Spleen (tissue), 11 donors: ENCODE data around the gene PODXL2. TPM values are rescaled to one million over a fixed set of nuclear protein-coding genes. Genes with fewer than 3 reads are reported as not detected.

Experiments used
- DNase-seq: peaks from one replicate; pipeline ENCODE4 v3.0.0-alpha.2; 2020
- H3K27ac ChIP-seq, 8 donors: fragments of 200-600 bp; sonication (generic) in 7 of 8; 1 replicate in 4 of 8; 2 replicates in 4 of 8; pipeline versions ENCODE4 v1.5.0 to v1.8.0; 2016 to 2021; ENCODE audit warnings: inconsistent platforms in 4 of 8, mild to moderate bottlenecking in 4 of 8, moderate library complexity in 1 of 8
- H3K27me3 ChIP-seq, 7 donors: fragments of 200-600 bp; sonication (generic) in 6 of 7; replicated peaks in 1 of 7; 1 replicate in 4 of 7; 2 replicates in 3 of 7; pipeline versions ENCODE4 v1.5.0 to v1.8.0; 2016 to 2021; ENCODE audit warnings: inconsistent platforms in 3 of 7, mild to moderate bottlenecking in 1 of 7
- H3K36me3 ChIP-seq, 6 donors: fragments of 200-600 bp; sonication (generic) in 5 of 6; 1 replicate in 4 of 6; 2 replicates in 2 of 6; pipeline versions ENCODE4 v1.5.0 to v1.8.0; 2016 to 2021; ENCODE audit warnings: inconsistent platforms in 2 of 6
- H3K4me1 ChIP-seq, 6 donors: fragments of 200-600 bp; sonication (generic) in 5 of 6; 1 replicate in 3 of 6; 2 replicates in 3 of 6; pipeline versions ENCODE4 v1.5.0 to v1.8.0; 2016 to 2021; ENCODE audit warnings: inconsistent platforms in 3 of 6
- H3K4me3 ChIP-seq, 8 donors: fragments of 200-600 bp; sonication (generic) in 7 of 8; 1 replicate in 4 of 8; 2 replicates in 4 of 8; pipeline versions ENCODE4 v1.5.0 to v1.8.0; 2016 to 2021; ENCODE audit warnings: inconsistent platforms in 4 of 8, mild to moderate bottlenecking in 4 of 8, moderate library complexity in 2 of 8
- H3K9me3 ChIP-seq, 8 donors: fragments of 200-600 bp; sonication (generic) in 7 of 8; 1 replicate in 4 of 8; 2 replicates in 4 of 8; pipeline versions ENCODE4 v1.5.0 to v1.8.0; 2016 to 2021; ENCODE audit warnings: inconsistent platforms in 4 of 8
- CTCF ChIP-seq, 11 experiments: fragments of 200-600 bp in 7 of 11; fragments of 450-650 bp in 4 of 11; sonication (generic) in 4 of 11; IDR thresholded peaks in 8 of 11; conservative IDR thresholded peaks in 3 of 11; 1 replicate in 7 of 11; 2 replicates in 4 of 11; pipeline versions ENCODE4 v1.4.0 to v1.8.0; 2016 to 2021; ENCODE audit warnings: antibody characterized with exemption in 11 of 11, inconsistent platforms in 4 of 11, mild to moderate bottlenecking in 1 of 11
- POLR2A ChIP-seq, 3 donors: fragments of 450-650 bp; IDR thresholded peaks; one replicate each; pipeline ENCODE4 v1.5.1; 2017; ENCODE audit warnings: antibody characterized with exemption in 3 of 3, mild to moderate bottlenecking in 1 of 3
- POLR2AphosphoS5 ChIP-seq, 3 donors: sonication (generic); formaldehyde crosslinking; IDR thresholded peaks; one replicate each; pipeline ENCODE4 v1.5.1; 2017; ENCODE audit warnings: antibody characterized with exemption in 3 of 3
- WGBS, 5 donors: extraction: QIAGEN DNeasy Blood & Tissue Kit in 3 of 5; methylation state at CpG; one replicate each; pipeline versions ENCODE4 v1.1.5 to v1.1.7; 2013 to 2018; 5-methylcytosine and 5-hydroxymethylcytosine counted together
- intact Hi-C: fragments of 100-400 bp; cut with DNase I; formaldehyde crosslinking; loops from one replicate; pipeline ENCODE4 v1.15.0; 2023; ENCODE audit warnings: low total_unique reads
- polyA plus RNA-seq, 3 donors: library from polyadenylated mRNA; stranded (reverse); fragments of 200-250 nt; gene quantifications; one replicate each; pipeline ENCODE4 v1.2.1, GENCODE V29; 2013
- total RNA-seq, 7 donors: library from RNA; depleted of rRNA in 3 of 7; stranded (reverse); fragments of >200 nt in 3 of 7; fragmentation: NEBNext Ultra II Directional in 4 of 7; extraction: Animal tissue kit (Norgen Biotek cat#: 25700) in 4 of 7; gene quantifications; one replicate each; pipeline versions ENCODE4 v1.1.0 to v1.2.1, GENCODE V29; 2016 to 2021
- donor health status: healthy with polysubstance abuse.
- donor health status: DM: no; HTN: no; CAD: no; lungs with moderate emphysema.
- donor health status: DM: no; HTN: no; CAD: no.
- donor health status: Bipolar disorder and iron deficiency.
- donor health status: healthy.
- donor health status: DM: no; HTN: no; CAD: no.
- donor health status: DM: yes; HTN: yes; CAD: no.

Gene PODXL2
- total and polyA plus RNA-seq, 10 donors, result 0.77 to 3.1 (median 2.4) TPM

GRCh38 chr3:127590593-127591465, 38.2 kb upstream of the PODXL2 start, which contains the start of gene TPRA1:
Gene TPRA1, minus strand, starts transcription at chr3:127590733. Its CDS starts 10,587 bp downstream, at chr3:127580146.
- intact Hi-C loops, result no loop called here
- Histone ChIP-seq H3K27me3 (no peaks in the 10 kb centered on the region), H3K4me3 (peak within 1 kb of the TSS; percentile 72 to 99 (median 94)), H3K4me1 (peaks cover 20 to 55% (median 42%) of the 10 kb centered on the region in 6 donors), H3K9me3 (no peaks in the 10 kb centered on the region), H3K36me3 (peaks cover 0 to 10% (median 0%) of the 10 kb centered on the region in 6 donors), H3K27ac (peak within 1 kb of the TSS; percentile 82 to 97 (median 93))
- TF ChIP-seq POLR2A (IDR thresholded peaks at IDR 0.05) (peak in 1 of 3 donors; percentile 14), POLR2AphosphoS5 (IDR thresholded peaks at IDR 0.05) (peak; percentile 63 to 83 (median 81)), CTCF (IDR thresholded peaks at IDR 0.05 in 8 of 11, conservative IDR thresholded peaks at IDR 0.05 in 3 of 11) (peak in 7 of 11 experiments; percentile 2 to 46 (median 33))
- WGBS, 5 donors, result 0 to 1% (median 1%) methylated on average over 42 to 72 of the region's 72 CpGs
- DNase-seq, result peak; percentile 95

- intact Hi-C loops, result no loop called here
- Histone ChIP-seq H3K27me3 (no peaks in the 10 kb centered on the region), H3K27ac (peak overlapping the region in 4 of 8 donors; percentile 14 to 97 (median 62)), H3K9me3 (no peaks in the 10 kb centered on the region), H3K4me3 (peak overlapping the region in 1 of 8 donors; percentile 5), H3K4me1 (peaks cover 20 to 42% (median 33%) of the 10 kb centered on the region in 6 donors), H3K36me3 (no peaks in the 10 kb centered on the region)
- no peak for TF ChIP-seq POLR2A (IDR thresholded peaks at IDR 0.05)
- TF ChIP-seq CTCF (IDR thresholded peaks at IDR 0.05 in 8 of 11, conservative IDR thresholded peaks at IDR 0.05 in 3 of 11), result no peak
- TF ChIP-seq POLR2AphosphoS5 (IDR thresholded peaks at IDR 0.05), result no peak
- no peak for DNase-seq
- WGBS, 5 donors, result 90 to 97% (median 95%) methylated on average over 5 of the region's 5 CpGs
Measured at GRCh38 chr3:127593178-127593577, 35.8 kb upstream of the PODXL2 start.

GRCh38 chr3:127595303-127595702, 33.7 kb upstream of the PODXL2 start:
- no peak overlapping the region for H3K27ac ChIP-seq
- no peak for DNase-seq
- H3K4me1 ChIP-seq, result peaks cover 10 to 43% (median 31%) of the 10 kb centered on the region in 6 donors
- H3K27me3 ChIP-seq, result no peaks in the 10 kb centered on the region
- intact Hi-C loops, result no loop called here
- no peaks in the 10 kb centered on the region for H3K9me3 ChIP-seq
- peaks cover 0 to 8% (median 0%) of the 10 kb centered on the region in 6 donors for H3K36me3 ChIP-seq
- WGBS, 5 donors, result 81 to 96% (median 88%) methylated on average over 4 of the region's 4 CpGs
- no peak overlapping the region for H3K4me3 ChIP-seq
- no peak for TF ChIP-seq POLR2AphosphoS5 (IDR thresholded peaks at IDR 0.05)
- no peak for TF ChIP-seq CTCF (IDR thresholded peaks at IDR 0.05 in 8 of 11, conservative IDR thresholded peaks at IDR 0.05 in 3 of 11)
- no peak for TF ChIP-seq POLR2A (IDR thresholded peaks at IDR 0.05)
